Common myeloid progenitor, CD34-positive (primary cell): ENCODE measurements around the gene ADAMTS17.

Source experiments
- CTCF ChIA-PET: fragments of 350-600 bp; sonication (Branson Sonifier 250); formaldehyde crosslinking; loops from one replicate; lab custom pipeline; 2021; ENCODE audit warnings: antibody characterized with exemption; lab: Charles Lee
- POLR2A ChIA-PET: fragments of 350-600 bp; sonication (Branson Sonifier 250); formaldehyde crosslinking; loops from one replicate; lab custom pipeline; 2021; ENCODE audit warnings: antibody characterized with exemption; lab: Charles Lee
- DNase-seq, 3 donors: peaks; one replicate each; pipeline versions ENCODE4 v3.0.0 to v3.0.0-alpha.2; 2013
- H3K27ac ChIP-seq, 2 experiments: 1 replicate in 1 of 2; 2 replicates in 1 of 2; pipeline ENCODE4 v1.7.0; 2013; ENCODE audit warnings: inconsistent platforms in 2 of 2, low read length in 2 of 2, mild to moderate bottlenecking in 2 of 2, low read depth in 1 of 2, moderate library complexity in 1 of 2; ENCODE audit not compliant: severe bottlenecking in 2 of 2, insufficient read depth in 1 of 2, poor library complexity in 1 of 2
- H3K27me3 ChIP-seq, 5 experiments: replicated peaks in 2 of 5; 1 replicate in 3 of 5; 2 replicates in 2 of 5; pipeline versions ENCODE4 v1.6.1 to v1.7.0; 2013; ENCODE audit warnings: low read length in 4 of 5, mild to moderate bottlenecking in 2 of 5, moderate library complexity in 2 of 5, inconsistent platforms in 1 of 5; ENCODE audit not compliant: insufficient read depth in 5 of 5, control insufficient read depth in 4 of 5
- H3K36me3 ChIP-seq, 4 experiments: 1 replicate in 2 of 4; 2 replicates in 2 of 4; pipeline versions ENCODE4 v1.6.1 to v1.7.0; 2013; ENCODE audit warnings: low read length in 3 of 4, control low read depth in 1 of 4, mild to moderate bottlenecking in 1 of 4; ENCODE audit not compliant: control insufficient read depth in 4 of 4, insufficient read depth in 4 of 4
- H3K4me1 ChIP-seq, 4 experiments: 1 replicate in 3 of 4; 2 replicates in 1 of 4; pipeline versions ENCODE4 v1.6.1 to v1.7.1; 2013; ENCODE audit warnings: low read length in 3 of 4, mild to moderate bottlenecking in 3 of 4, control low read depth in 1 of 4, inconsistent platforms in 1 of 4, moderate library complexity in 1 of 4; ENCODE audit not compliant: control insufficient read depth in 4 of 4, insufficient read depth in 4 of 4; ENCODE audit errors: control extremely low read depth in 1 of 4
- H3K4me3 ChIP-seq, 7 experiments: 1 replicate in 4 of 7; 2 replicates in 3 of 7; pipeline versions ENCODE4 v1.5.1 to v1.7.0; 2013; ENCODE audit warnings: mild to moderate bottlenecking in 7 of 7, low read length in 6 of 7, moderate library complexity in 6 of 7, inconsistent platforms in 2 of 7, low read depth in 2 of 7, control low read depth in 1 of 7; ENCODE audit not compliant: insufficient read depth in 4 of 7, control insufficient read depth in 1 of 7; ENCODE audit errors: extremely low read depth in 1 of 7
- H3K9me3 ChIP-seq, 5 experiments: 1 replicate in 4 of 5; 2 replicates in 1 of 5; pipeline versions ENCODE4 v1.6.1 to v1.7.1; 2013; ENCODE audit warnings: low read length in 4 of 5, mild to moderate bottlenecking in 2 of 5, inconsistent platforms in 1 of 5, low read depth in 1 of 5, moderate library complexity in 1 of 5; ENCODE audit not compliant: control insufficient read depth in 4 of 5, insufficient read depth in 2 of 5; ENCODE audit errors: control extremely low read depth in 1 of 5
- WGBS: methylation state at CpG from one replicate; pipeline ENCODE4 v1.1.5; 2013; ENCODE audit not compliant: insufficient coverage; 5-methylcytosine and 5-hydroxymethylcytosine counted together

ADAMTS17 gene

DNA sequence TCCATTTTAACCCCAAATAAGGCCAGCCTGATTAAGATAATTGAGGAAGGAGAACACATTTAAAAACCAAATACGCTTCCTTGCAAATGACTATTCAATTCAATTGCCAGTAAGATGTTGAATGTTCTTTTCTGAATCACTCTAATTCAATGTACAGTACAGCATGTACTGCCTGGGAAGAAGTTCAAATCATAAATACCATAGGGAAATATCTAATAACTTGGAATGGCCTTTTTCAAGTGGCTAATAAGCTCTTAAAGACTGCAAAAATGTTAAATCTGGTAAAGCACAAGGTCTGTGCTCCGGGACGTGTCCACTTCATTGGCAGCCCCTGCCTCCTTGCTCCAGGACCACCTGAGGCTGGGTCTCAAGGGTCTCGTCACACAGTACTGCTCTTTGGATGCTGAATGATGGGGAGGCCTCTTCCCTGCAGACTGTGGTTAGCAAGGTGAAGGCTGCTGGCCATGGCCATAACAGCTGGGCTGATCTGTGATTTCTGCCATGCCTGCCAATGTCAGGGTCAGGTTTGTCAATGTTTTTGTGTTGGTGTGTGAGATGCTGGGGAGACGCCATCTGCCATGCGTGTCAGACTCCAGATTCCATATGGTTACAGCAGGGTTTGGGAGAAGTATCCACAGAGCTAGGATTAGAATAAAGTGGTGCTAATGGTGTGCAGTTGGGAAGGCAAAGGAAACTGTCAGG lies 300.5 kb downstream of the ADAMTS17 start:
- ChIA-PET CTCF (no interaction called here), POLR2A (no interaction called here)
- Histone ChIP-seq H3K9me3 (peaks cover 0 to 4% (median 0%) of the 10 kb centered on the region in 5 experiments), H3K4me3 (no peak overlapping the region), H3K27me3 (no peaks in the 10 kb centered on the region), H3K36me3 (no peaks in the 10 kb centered on the region), H3K4me1 (no peaks in the 10 kb centered on the region), H3K27ac (no peak overlapping the region)
- DNase-seq: no peak
- 97% methylated on average over 5 of the region's 6 CpGs for WGBS

DNA sequence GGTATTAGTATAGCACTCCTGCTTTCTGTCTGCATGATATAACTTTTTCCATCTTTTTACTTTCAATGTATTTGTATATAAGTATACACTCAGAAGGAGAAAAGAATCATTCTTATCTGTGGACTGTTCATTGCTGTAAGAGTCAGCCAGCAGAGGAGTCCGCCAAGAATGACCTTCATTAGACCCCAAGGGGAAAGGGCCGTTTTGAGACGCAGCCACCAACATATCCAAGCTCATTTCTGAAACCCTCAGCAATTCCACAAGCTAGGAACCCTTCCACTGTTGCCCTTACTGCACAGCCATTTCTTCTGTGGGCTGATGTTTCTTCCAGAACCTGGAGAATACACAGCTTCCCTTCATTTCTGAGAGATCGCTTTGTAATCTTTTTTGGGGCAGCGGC lies 301.8 kb downstream of the ADAMTS17 start:
- no peaks in the 10 kb centered on the region for H3K9me3 ChIP-seq
- no peaks in the 10 kb centered on the region for H3K36me3 ChIP-seq
- no peaks in the 10 kb centered on the region for H3K27me3 ChIP-seq
- POLR2A ChIA-PET: no interaction called here
- no peak overlapping the region for H3K27ac ChIP-seq
- no peaks in the 10 kb centered on the region for H3K4me1 ChIP-seq
- H3K4me3 ChIP-seq: no peak overlapping the region
- WGBS: 95% methylated on average over 3 of the region's 5 CpGs
- DNase-seq: no peak
- CTCF ChIA-PET: no interaction called here

GRCh38 chr15:100038736-100039135 lies 303.0 kb downstream of the ADAMTS17 start:
- H3K4me1 ChIP-seq: no peaks in the 10 kb centered on the region
- ChIA-PET CTCF (no interaction called here), POLR2A (no interaction called here)
- H3K9me3 ChIP-seq: no peaks in the 10 kb centered on the region
- WGBS: 93% methylated on average over 3 of the region's 5 CpGs
- H3K27me3 ChIP-seq: no peaks in the 10 kb centered on the region
- H3K27ac ChIP-seq: no peak overlapping the region
- no peaks in the 10 kb centered on the region for H3K36me3 ChIP-seq
- no peak overlapping the region for H3K4me3 ChIP-seq
- no peak for DNase-seq

- Histone ChIP-seq H3K27ac (no peak overlapping the region), H3K4me3 (no peak overlapping the region), H3K36me3 (no peaks in the 10 kb centered on the region), H3K27me3 (no peaks in the 10 kb centered on the region), H3K9me3 (no peaks in the 10 kb centered on the region), H3K4me1 (no peaks in the 10 kb centered on the region)
- DNase-seq: no peak
- POLR2A ChIA-PET: no interaction called here
- 100% methylated on average over 1 of the region's 2 CpGs for WGBS
- CTCF ChIA-PET: interaction anchor here (1.2 kb wide), 1 partner anchor 9 kb away, joined by 5 read pairs; no protein-coding TSS in a partner anchor
Observed at GRCh38 chr15:100037901-100038300, 303.9 kb downstream of the ADAMTS17 start.

DNA sequence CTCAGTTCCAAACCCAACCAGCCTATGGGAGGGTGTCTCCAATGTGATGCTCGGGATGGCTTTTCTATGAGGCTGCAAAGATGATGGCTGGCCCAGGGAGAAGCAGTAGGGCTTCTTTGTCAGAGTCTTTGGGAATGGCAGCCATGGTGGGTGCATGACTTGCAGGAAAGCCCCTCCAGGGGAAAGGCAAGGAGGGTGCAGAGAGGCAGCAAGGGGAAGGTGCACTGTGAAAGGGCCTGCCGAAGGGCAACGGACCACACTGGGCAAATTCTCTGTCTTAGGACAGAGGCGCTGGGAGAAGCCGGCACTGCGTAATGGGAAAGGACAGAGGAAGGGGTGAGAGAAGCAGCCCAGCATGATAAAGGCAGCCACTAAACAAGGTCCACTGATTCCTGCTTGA lies 305.8 kb downstream of the ADAMTS17 start:
- 93% methylated on average over 5 of the region's 6 CpGs for WGBS
- ChIA-PET POLR2A (no interaction called here), CTCF (no interaction called here)
- H3K36me3 ChIP-seq: no peaks in the 10 kb centered on the region
- no peaks in the 10 kb centered on the region for H3K27me3 ChIP-seq
- H3K4me1 ChIP-seq: no peaks in the 10 kb centered on the region
- no peak for DNase-seq
- no peak overlapping the region for H3K4me3 ChIP-seq
- H3K27ac ChIP-seq: no peak overlapping the region
- no peaks in the 10 kb centered on the region for H3K9me3 ChIP-seq

DNA sequence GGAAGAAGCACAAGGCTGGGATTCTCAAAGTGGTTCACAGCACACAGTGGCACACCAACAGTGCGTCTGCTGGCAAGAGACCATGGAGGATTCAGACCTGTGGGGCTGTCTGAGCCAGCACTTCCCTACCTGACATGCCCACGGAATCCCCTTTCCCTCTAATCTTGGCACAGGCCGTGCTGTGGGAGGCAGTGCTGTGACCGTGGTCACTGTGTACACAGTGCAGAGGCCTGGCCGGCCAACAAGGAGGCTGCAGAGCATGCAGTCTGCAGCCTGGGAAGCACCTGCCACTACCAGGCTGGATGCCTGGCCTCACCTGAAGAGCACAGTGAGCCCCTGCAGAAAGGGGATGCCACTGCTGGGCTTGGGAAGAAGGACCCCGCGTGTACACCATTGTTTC lies 307.6 kb downstream of the ADAMTS17 start:
- Histone ChIP-seq H3K4me3 (no peak overlapping the region), H3K27ac (no peak overlapping the region), H3K27me3 (no peaks in the 10 kb centered on the region), H3K4me1 (no peaks in the 10 kb centered on the region), H3K9me3 (no peaks in the 10 kb centered on the region), H3K36me3 (no peaks in the 10 kb centered on the region)
- ChIA-PET POLR2A (no interaction called here), CTCF (interaction anchor here (1.4 kb wide), 1 partner anchor 39 kb away, joined by 3 read pairs; no protein-coding TSS in a partner anchor)
- no peak for DNase-seq
- WGBS: 97% methylated on average over 6 of the region's 7 CpGs

DNA sequence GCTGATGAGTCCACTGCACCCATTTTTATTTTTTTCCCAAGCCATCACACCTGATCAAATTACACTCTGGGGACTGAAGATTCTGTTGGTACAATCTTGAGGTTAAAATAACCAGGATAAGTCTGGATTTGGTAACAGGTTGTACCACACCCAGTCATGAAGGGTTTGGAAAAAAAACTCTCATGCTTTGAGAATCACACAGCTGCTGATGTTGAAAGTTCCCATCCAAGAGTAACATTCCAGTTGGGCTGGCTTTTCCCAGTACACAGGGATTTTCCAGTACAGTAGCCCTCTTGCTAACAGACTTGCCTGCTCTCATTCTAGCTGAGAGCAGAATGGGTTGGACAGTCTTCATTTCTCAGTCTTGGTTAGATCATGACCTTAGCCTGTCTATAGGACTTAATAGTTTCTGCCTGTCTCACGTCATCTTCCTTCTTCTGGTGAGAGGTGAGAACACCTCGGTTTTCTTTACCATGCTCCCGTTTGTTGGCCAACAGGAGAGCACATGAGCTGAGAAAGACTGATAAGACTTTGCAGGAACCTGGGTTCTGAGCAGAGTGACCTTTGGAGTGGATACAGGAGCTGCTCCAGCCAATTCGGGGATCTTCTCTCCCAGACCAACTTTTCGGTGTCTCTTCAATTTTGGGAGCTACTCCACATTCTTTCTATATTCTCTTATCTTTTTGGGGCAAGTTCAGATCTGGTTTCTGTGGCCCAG lies 308.5 kb downstream of the ADAMTS17 start:
- Histone ChIP-seq H3K36me3 (no peaks in the 10 kb centered on the region), H3K27me3 (no peaks in the 10 kb centered on the region), H3K27ac (no peak overlapping the region), H3K4me3 (no peak overlapping the region), H3K9me3 (peaks cover 0 to under 1% (median 0%) of the 10 kb centered on the region in 5 experiments), H3K4me1 (no peaks in the 10 kb centered on the region)
- no peak for DNase-seq
- ChIA-PET POLR2A (no interaction called here), CTCF (interaction anchor here (1.4 kb wide), 1 partner anchor 38 kb away, joined by 3 read pairs; no protein-coding TSS in a partner anchor)
- WGBS: 98% methylated on average over 5 of the region's 5 CpGs
